ENCODE results near the gene TMPRSS2. TPM values are rescaled to one million over a fixed set of nuclear protein-coding genes. Genes with fewer than 3 reads are reported as not detected.

The TMPRSS2 gene
- total and polyA plus RNA-seq, 2 of the 13 experiments (the other 11 are each of a cell fraction or from before 2014, with no cell fraction given): 1.7 to 1.8 TPM

- H3K4me1 ChIP-seq (ENCODE audit: insufficient read depth, low read length): peaks cover 12% of the 10 kb centered on the region
- no peaks in the 10 kb centered on the region for H4K20me1 ChIP-seq (ENCODE audit: insufficient read depth, low read length)
- no peak overlapping the region for H3K27ac ChIP-seq (ENCODE audit: extremely low read length, insufficient read depth, low read length)
- BruUV-seq (replicated peaks): no TSS peak
- no peak overlapping the region for H3K4me2 ChIP-seq (ENCODE audit: low read depth, low read length)
- H3K4me3 ChIP-seq (replicated peaks in 1 of 3; ENCODE audit: insufficient read depth in 1 of 3, low read depth in 2 of 3, low read length in 3 of 3): no peak overlapping the region
- POLR2A ChIA-PET: no interaction called here
- in situ Hi-C loops (cut with HindIII; ENCODE audit: extremely low pct_ligation_motif_present, low pct_unique_long_range_greater_than_20kb) (no loop called here), intact Hi-C loops (cut with micrococcal nuclease; ENCODE audit: unreplicated experiment) (no loop called here)
- 69% methylated on average over 7 of the region's 7 CpGs for WGBS (ENCODE audit: low lambda C conversion rate)
- CTCF ChIA-PET (ENCODE audit: low intra/inter-chr PET ratio, low total read pairs): no interaction called here
- no peaks in the 10 kb centered on the region for H3K27me3 ChIP-seq (ENCODE audit: control insufficient read depth in 1 of 2, insufficient read depth in 2 of 2, low read length in 2 of 2)
- H3K79me2 ChIP-seq (ENCODE audit: insufficient read depth, low read length): no peaks in the 10 kb centered on the region
- H3K9me3 ChIP-seq (ENCODE audit: low read length): no peaks in the 10 kb centered on the region
- no peaks in the 10 kb centered on the region for H3K36me3 ChIP-seq (replicated peaks in 1 of 2; ENCODE audit: control insufficient read depth in 1 of 2, insufficient read depth in 2 of 2, low read length in 2 of 2)
- no peak overlapping the region for H3K9ac ChIP-seq (ENCODE audit: insufficient read depth, low read depth, low read length)
- TF ChIP-seq ZNF572 (CRISPR knock-in tag; IDR thresholded peaks at IDR 0.05) (no peak), PLRG1 (conservative IDR thresholded peaks at IDR 0.05) (no peak), ZBTB46 (CRISPR knock-in tag; IDR thresholded peaks at IDR 0.05; ENCODE audit: borderline replicate concordance) (no peak), ZNF841 (CRISPR knock-in tag; IDR thresholded peaks at IDR 0.05; ENCODE audit: borderline replicate concordance) (no peak), ZNF446 (CRISPR knock-in tag; IDR thresholded peaks at IDR 0.05) (no peak), CEBPG (CRISPR knock-in tag; IDR thresholded peaks at IDR 0.05) (no peak), MBD4 (IDR thresholded peaks at IDR 0.05; ENCODE audit: borderline replicate concordance, low read length) (no peak), GMEB1 (CRISPR knock-in tag; IDR thresholded peaks at IDR 0.05; ENCODE audit: borderline replicate concordance) (no peak), GABPB1 (CRISPR knock-in tag; IDR thresholded peaks at IDR 0.05) (no peak), ZNF432 (CRISPR knock-in tag; IDR thresholded peaks at IDR 0.05; ENCODE audit: borderline replicate concordance) (no peak), ZNF350 (CRISPR knock-in tag; IDR thresholded peaks at IDR 0.05; ENCODE audit: borderline replicate concordance, low read depth) (no peak), FOXA1 (IDR thresholded peaks at IDR 0.05) (no peak), FOXA1 (CRISPR knock-in tag; IDR thresholded peaks at IDR 0.05) (no peak), MZF1 (CRISPR knock-in tag; IDR thresholded peaks at IDR 0.05; ENCODE audit: borderline replicate concordance) (no peak), TAF15 (IDR thresholded peaks at IDR 0.05; ENCODE audit: low read depth, low read length, poor library complexity, severe bottlenecking) (no peak), FOSL1 (CRISPR knock-in tag; IDR thresholded peaks at IDR 0.05; ENCODE audit: borderline replicate concordance) (no peak), RELA (CRISPR knock-in tag; IDR thresholded peaks at IDR 0.05) (no peak), PCBP1 (IDR thresholded peaks at IDR 0.05; ENCODE audit: borderline replicate concordance, low read depth, low read length) (no peak), NBN (conservative IDR thresholded peaks at IDR 0.05) (no peak)
- TF ChIP-seq, protein P1, sequence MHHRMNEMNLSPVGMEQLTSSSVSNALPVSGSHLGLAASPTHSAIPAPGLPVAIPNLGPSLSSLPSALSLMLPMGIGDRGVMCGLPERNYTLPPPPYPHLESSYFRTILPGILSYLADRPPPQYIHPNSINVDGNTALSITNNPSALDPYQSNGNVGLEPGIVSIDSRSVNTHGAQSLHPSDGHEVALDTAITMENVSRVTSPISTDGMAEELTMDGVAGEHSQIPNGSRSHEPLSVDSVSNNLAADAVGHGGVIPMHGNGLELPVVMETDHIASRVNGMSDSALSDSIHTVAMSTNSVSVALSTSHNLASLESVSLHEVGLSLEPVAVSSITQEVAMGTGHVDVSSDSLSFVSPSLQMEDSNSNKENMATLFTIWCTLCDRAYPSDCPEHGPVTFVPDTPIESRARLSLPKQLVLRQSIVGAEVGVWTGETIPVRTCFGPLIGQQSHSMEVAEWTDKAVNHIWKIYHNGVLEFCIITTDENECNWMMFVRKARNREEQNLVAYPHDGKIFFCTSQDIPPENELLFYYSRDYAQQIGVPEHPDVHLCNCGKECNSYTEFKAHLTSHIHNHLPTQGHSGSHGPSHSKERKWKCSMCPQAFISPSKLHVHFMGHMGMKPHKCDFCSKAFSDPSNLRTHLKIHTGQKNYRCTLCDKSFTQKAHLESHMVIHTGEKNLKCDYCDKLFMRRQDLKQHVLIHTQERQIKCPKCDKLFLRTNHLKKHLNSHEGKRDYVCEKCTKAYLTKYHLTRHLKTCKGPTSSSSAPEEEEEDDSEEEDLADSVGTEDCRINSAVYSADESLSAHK (CRISPR knock-in tag; IDR thresholded peaks at IDR 0.05; ENCODE audit: borderline replicate concordance): no peak
- TF ChIP-seq, protein P2, sequence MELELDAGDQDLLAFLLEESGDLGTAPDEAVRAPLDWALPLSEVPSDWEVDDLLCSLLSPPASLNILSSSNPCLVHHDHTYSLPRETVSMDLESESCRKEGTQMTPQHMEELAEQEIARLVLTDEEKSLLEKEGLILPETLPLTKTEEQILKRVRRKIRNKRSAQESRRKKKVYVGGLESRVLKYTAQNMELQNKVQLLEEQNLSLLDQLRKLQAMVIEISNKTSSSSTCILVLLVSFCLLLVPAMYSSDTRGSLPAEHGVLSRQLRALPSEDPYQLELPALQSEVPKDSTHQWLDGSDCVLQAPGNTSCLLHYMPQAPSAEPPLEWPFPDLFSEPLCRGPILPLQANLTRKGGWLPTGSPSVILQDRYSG (CRISPR knock-in tag; IDR thresholded peaks at IDR 0.05): no peak
- no peak for DNase-seq (ENCODE audit: low spot score)
- no peak overlapping the region for H2AFZ ChIP-seq (ENCODE audit: low read length)
- FAIRE-seq: no peak
- ATAC-seq: no peak
These were observed 18.6 kb downstream of the TMPRSS2 start for GRCh38 chr21:41489329-41489728.

Measured in HepG2 (cell line).